OCI-LY7 (cell line): Measurements from ENCODE around the gene POC1B.

Experiments
- EZH2phosphoT487 ChIP-seq: fragments of 200-600 bp; sonication (generic); IDR thresholded peaks from 2 replicates; pipeline ENCODE4 v1.6.1; 2018; ENCODE audit warnings: low read depth, borderline replicate concordance, mild to moderate bottlenecking, mixed run types, antibody characterized with exemption, low read length, moderate library complexity, mixed read lengths
- TF ChIP-seq, protein P1 (sequence below): fragments of 200-600 bp; sonication (generic); conservative IDR thresholded peaks from 2 replicates; pipeline ENCODE4 v1.5.1; 2014; ENCODE audit warnings: mild to moderate bottlenecking, antibody characterized with exemption, low read length, moderate library complexity, mixed read lengths

GRCh38 chr12:89405626-89406345 lies 120.1 kb downstream of the POC1B start:
- TF ChIP-seq, protein P1, sequence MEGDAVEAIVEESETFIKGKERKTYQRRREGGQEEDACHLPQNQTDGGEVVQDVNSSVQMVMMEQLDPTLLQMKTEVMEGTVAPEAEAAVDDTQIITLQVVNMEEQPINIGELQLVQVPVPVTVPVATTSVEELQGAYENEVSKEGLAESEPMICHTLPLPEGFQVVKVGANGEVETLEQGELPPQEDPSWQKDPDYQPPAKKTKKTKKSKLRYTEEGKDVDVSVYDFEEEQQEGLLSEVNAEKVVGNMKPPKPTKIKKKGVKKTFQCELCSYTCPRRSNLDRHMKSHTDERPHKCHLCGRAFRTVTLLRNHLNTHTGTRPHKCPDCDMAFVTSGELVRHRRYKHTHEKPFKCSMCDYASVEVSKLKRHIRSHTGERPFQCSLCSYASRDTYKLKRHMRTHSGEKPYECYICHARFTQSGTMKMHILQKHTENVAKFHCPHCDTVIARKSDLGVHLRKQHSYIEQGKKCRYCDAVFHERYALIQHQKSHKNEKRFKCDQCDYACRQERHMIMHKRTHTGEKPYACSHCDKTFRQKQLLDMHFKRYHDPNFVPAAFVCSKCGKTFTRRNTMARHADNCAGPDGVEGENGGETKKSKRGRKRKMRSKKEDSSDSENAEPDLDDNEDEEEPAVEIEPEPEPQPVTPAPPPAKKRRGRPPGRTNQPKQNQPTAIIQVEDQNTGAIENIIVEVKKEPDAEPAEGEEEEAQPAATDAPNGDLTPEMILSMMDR = no peak
- TF ChIP-seq EZH2phosphoT487 = no peak
